ENCODE data around the gene PM20D2.
A peak's percentile ranks its signal among the peaks of the same experiment; 100 is the strongest.
"Not testable (repeated sequence)": the region's sequence is repeated elsewhere in the genome, so short reads cannot be mapped to it uniquely, and the experiment has no call there.

PM20D2 gene, protein sequence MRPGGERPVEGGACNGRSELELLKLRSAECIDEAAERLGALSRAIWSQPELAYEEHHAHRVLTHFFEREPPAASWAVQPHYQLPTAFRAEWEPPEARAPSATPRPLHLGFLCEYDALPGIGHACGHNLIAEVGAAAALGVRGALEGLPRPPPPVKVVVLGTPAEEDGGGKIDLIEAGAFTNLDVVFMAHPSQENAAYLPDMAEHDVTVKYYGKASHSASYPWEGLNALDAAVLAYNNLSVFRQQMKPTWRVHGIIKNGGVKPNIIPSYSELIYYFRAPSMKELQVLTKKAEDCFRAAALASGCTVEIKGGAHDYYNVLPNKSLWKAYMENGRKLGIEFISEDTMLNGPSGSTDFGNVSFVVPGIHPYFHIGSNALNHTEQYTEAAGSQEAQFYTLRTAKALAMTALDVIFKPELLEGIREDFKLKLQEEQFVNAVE

DNA sequence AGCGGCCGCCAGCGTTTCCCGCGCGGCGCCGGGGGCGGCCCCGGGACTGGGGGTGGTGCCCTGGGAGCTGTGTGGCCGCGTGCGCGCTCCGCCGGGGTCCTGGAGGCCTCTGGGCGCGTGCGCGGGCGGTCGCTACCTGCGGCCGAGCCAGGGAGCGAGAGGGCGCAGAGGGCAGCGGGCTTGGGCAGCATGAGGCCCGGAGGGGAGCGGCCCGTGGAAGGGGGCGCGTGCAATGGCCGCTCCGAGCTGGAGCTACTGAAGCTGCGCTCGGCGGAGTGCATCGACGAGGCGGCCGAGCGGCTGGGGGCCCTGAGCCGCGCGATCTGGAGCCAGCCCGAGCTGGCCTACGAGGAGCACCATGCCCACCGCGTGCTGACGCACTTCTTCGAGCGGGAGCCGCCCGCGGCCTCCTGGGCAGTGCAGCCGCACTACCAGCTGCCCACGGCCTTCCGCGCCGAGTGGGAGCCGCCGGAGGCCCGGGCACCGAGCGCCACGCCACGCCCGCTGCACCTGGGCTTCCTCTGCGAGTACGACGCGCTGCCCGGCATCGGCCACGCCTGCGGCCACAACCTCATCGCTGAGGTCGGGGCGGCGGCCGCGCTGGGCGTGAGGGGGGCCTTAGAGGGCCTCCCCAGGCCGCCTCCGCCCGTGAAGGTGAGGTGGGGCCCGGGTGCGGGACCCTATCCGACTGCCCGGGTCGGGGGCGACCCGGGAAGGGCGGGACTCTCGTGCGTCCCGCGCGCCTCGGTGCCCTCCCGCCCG, at the start of gene PM20D2:
PM20D2 (plus strand) TSS at position 100 of the 762 bp plus-strand sequence; CDS start at position 190, 90 bp downstream.
- peak; percentile 71 for DNase-seq

DNA sequence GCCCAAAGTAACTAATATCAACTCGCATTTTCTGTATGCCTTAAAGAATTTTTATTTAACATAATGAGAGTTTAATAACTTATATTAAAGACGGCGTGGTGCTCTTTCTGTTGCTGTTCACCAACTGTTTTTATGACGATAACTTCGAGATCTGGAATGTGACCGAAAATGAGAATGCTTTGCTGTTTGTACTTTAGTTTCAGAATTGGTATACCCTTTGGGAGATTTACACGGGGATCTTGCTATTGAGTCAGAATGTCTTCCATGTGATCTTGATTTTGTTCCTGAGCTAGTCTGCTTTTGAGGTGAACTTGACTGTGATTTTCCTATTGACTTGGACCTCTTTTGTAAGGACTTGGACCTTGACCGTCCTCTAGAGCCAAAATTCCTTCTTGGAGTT, 47.4 kb upstream of the PM20D2 start:
- DNase-seq: no peak

DNA sequence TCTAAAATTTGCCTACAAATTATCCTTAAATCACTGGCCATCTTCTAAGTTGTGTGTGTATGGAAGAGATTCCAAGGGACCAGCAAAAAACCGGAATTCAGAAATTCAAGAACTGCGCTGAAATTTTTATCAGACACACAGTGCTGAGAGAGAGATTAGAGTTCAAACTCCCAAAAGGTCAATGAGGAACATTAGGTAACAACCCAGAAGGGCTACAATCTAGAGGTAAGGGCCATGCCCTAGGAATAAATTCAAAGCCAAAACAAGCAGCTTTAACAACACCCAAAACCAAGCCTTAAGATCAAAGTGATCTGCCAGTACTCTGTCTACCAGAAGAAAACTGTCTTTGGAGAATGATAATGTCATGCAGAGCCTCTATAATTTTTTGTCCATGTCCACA, 45.7 kb upstream of the PM20D2 start:
- peak; percentile 34 for DNase-seq

DNA sequence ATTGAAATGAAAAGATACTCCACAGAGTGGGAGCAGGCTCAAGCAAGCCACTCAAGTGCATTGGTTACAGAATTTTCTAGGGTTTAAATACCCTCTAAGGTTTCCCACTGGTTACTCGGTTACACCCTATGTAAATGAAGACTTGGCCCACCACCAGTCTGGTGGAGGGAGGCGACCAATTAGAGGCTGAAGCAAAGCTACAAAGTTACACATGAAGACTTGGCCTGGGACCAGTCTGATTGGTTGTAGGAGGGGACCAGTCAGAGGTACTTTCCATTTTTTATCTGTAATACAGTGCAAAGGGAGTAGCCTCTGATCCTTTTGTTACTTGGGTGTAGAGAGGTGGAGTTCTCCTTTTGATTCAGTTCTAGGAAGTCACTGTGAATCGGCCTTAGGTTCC, 35.6 kb upstream of the PM20D2 start:
- DNase-seq: no peak

DNA sequence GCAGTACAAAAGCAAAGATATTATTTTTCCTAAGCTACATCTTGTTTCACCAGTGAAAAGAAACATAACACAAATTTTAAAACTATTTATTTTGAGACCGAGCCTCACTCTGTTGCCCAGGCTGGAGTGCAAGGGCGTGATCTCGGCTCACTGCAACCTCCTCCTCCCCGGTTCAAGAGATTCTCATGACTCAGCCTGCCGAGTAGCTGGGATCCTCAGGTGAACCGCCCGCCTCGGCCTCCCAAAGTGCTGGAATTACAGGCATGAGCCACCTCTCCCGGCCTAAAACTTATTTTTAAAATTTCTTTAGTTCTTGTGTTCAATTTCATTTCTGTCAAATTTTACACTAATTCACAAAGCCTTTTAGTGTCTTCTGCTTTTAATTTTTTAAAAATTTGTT, 33.9 kb upstream of the PM20D2 start:
- no peak for DNase-seq

DNA sequence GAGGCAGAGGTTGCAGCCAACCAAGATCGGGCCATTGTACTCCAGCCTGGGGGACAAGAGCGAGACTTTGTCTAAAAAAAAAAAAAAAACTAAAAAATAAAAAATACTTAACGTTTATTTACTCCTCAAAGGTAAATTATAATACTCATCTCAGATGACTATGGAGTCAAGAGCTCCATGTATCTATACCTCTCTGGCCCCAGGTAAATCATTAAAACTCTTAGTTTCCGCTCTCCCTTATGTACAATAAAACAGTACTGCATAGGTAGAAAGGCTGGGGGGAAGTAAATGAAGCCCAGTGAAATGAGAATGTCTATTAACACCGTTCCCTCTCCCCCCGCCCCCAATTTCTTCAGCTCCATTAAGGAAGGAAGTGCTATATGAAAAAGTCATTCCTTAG, 29.2 kb upstream of the PM20D2 start:
- DNase-seq: no peak

DNA sequence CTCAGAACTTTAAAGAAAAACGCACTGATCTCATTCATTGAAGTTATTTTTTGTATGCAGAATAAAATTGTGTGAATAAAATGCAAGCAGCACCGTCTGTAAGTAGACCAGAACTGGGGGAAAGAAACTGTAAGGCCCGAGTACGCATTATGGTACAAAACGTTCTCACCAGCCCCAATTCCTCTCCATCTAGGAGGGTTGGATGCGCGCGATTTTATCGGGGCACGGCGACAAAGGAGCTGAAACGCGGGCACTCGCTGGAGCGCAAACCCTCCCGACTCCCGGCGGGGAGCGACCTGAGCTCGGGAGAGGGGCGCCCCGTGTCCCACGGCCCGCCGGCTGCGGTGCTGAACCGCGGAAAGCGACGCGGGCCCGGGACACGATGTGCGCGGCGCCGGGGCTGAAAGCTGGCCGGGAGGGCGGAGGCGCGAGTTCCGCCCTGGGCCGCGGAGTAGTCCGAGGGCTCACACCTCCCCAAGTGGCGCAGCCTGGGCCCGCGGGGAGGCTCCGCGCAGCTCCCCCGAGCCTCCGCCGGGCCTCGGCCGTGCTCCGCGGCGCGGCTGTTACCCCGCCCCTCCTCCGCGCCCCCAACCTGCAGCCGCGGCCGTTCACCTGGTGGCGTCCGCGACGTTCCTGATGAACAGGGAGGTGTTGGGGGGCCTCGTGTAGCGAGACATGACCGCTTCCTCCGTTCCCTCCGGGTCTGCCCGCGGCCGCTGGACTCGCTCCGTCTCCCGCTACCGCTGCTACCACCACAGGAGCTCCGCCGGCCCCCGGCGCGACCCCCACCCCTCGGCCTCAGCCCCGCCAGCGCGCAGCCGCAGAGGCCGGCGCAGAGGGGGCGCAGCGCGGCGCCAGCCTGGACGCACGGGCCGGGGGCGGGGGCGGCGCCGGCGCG, 28.4 kb upstream of the PM20D2 start, which contains the start of gene SRSF12:
SRSF12 (minus strand) TSS at position 861 of the 898 bp plus-strand sequence; CDS start at position 677, 184 bp downstream.
- peak; percentile 48 for DNase-seq

- no peak for DNase-seq
Observed at GRCh38 chr6:89118931-89119330, 26.9 kb upstream of the PM20D2 start.

DNA sequence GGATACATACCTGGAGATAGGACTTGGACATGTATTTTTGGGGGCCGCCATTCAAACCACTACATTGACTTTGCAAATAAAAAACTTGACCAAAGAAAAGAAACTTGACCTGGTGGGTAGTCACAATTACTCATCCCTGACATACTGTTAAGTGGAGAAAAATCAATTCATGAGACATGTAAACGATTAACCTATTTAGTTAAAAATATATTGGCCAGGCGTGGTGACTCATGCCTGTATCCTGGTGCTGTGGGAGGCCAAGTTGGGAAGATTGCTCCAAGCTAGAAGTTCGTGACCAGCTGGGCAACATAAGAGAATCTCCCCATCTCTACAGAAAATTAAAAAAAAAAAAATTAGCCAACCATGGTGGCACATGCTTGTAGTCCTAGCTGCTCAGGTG, 25.5 kb upstream of the PM20D2 start:
- DNase-seq: peak; percentile 56

DNA sequence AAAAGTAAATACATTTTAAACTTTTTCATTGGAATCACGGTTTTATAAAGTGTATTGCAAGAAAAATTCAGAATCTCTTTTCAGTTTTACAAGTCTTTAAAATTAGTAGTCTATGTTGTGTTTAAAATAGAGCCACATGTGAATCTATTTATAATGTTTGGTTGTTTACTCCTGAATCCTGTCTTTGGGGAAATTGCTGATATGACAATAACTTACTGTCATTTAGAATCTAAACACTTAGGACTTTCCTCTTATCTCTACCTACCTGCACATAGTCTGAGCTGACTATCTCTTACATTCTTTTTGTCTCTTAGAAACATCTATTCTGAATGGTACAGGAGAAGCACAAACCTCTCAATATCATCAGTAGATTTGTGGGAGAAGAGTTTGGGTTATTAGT, 23.9 kb upstream of the PM20D2 start:
- DNase-seq: no peak

- DNase-seq: peak; percentile 34
Observed at GRCh38 chr6:89122625-89123024, 23.2 kb upstream of the PM20D2 start.

- not testable (repeated sequence) for DNase-seq
Observed at GRCh38 chr6:89128256-89128671, 17.6 kb upstream of the PM20D2 start.

DNA sequence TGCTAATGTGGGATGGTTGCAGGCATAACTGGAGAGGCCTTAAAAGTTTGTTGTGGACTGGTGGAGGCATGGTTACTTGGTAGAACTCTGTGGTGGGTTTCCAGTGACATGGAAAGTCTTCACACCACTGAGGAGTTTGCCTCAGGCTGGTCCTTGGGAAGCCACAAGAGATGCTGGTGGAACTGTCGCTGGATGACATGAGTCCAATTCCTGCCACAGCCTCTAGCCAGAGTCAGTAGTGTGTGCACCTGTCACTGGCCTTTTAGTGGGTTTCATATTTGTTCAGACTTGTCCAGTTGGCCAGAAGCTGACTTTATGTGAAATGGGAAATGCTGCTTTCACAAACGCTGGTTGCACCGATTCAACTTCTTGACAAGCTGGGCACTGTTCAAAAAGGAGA, 14.3 kb upstream of the PM20D2 start:
- DNase-seq: no peak

- no peak for DNase-seq
Observed at GRCh38 chr6:89132057-89132456, 13.8 kb upstream of the PM20D2 start.

DNA sequence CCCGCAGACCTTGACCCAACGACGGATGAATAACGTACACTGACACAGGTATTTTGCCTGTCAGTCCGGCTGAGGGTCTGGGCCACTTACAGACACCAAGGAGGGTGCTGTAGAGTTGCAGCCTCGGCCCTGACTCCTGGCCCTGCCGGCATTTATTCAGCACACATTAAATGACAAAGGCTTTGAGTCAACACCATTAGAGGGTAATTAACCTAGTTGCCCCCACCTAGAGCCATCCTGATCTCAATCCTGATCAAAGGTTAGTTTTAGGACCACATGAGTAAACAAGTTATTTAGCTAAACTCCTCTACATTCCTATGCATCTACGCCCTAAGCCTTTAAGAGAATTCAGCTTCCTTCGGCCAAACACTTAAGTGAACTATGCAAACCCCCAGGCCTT, 11.9 kb upstream of the PM20D2 start:
- no peak for DNase-seq

DNA sequence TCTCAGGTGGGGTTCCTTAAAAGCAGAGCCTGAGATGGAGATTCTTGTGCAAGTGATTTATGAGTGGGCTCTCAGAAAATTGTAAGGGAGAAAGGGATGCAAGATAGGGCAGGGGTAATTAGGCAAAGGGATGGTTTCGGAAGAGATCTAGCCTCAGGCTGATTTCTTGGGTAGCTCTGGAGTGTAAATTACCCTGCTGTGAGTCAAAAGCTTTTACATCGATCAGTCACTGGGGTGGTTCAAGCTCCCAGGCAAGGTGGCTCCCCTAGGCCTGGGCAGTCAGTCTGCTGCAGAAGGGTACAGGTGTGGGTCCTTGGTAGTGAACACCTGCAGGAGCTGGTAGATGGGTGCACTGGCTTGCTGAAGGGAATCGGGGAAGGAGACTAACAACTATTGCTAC, 11.1 kb upstream of the PM20D2 start:
- no peak for DNase-seq

- no peak for DNase-seq
Observed at GRCh38 chr6:89138173-89138572, 7.7 kb upstream of the PM20D2 start.

DNA sequence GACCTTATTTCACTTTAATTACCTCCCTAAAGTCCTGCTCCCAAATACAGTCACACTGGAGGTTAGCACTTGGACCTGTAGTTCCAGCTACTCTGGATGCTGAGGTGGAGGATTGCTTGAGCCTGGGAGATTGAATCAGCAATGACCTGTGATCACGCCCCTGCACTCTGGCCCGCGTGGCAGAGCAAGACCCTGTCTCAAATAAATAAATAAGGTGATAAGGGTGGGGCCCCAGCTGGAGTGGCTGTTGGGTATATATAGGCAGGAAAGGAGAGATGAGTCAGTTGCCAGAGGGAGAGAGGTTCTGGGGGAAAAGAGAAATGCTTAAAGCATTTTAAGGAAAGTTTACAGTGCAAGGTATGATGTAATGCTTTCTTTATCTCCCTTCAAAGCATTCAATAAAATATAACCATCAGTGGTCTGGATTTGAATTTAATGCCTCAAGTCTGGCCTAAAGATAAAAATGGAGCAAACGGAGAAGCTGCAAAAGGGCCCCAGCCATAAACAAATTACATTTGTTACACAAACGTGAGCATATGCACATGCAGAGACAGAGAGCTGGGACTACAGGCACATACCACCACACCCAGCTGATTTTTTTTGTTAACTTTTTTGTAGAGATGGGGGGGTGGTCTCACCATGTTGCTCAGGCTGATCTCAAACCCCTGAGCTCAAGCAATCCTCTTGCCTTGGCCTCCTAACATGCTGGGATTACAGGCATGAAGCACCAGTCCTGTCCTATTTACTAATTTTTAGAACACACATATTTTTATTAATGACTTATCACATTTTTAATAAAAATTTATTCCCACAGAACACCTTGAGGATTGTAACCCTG, 6.1 kb upstream of the PM20D2 start:
- peak; percentile 73 for DNase-seq

DNA sequence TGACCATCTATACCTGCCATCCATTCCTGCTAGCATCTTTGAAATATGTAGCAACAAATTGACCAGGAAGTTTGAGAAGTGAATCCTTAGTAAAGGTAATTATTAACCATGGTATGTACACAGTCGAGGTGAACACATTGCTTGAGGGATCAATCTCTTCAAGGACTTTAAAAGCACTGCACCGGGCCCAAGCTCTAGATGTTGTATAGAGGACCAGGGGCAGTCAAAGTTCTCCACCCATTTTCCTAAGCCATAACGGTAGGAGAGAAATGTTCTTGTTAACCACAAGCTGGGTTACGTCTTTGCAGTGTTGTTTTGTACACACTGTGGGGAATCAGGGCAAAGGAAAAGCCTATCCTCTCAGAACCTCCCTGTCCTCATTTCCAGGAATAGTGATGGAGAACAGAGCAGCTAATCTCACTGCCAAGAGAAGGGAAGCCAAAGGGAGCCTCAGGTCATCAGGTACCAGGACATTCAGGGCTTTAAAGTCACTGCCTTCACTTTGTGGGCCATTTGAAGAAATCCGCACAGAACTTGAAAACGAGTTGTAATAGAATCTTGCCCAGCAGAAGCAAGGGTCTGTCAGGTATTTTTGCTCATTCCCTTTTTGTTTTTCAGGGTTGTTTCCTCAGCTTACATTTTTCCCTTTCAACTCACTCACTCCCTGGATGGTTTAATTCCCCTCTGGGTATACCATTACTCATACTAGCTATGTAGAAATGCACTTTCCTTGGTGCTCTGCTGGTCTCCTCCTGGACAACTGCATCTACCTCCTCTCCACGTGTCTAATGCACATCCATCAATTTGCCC, 5.3 kb upstream of the PM20D2 start:
- peak; percentile 57 for DNase-seq

GRCh38 chr6:89144354-89144906, 1.4 kb upstream of the PM20D2 start:
- DNase-seq: peak; percentile 7

All from EL (cell line).